DND-41 (cell line): Measurements from ENCODE around the gene RGS11.

Experiments
- ATAC-seq: fragments of 200-7000 bp; cut with Tn5 transposase; 3 replicates; pipeline ENCODE4 v1.9.1; 2021; ENCODE audit warnings: low read depth; ENCODE audit not compliant: insufficient read depth
- DNase-seq: peaks from one replicate; pipeline ENCODE4 v3.0.0-alpha.2; 2020
- H2AFZ ChIP-seq: 2 replicates; pipeline ENCODE4 v1.6.0; 2012; ENCODE audit warnings: low read depth, low read length
- H3K27ac ChIP-seq: 2 replicates; pipeline ENCODE4 v1.5.1; 2012; ENCODE audit warnings: low read length, inconsistent platforms
- H3K27me3 ChIP-seq: fragments of 200-600 bp; sonication (generic); 2 replicates; pipeline ENCODE4 v1.6.0; 2012; ENCODE audit warnings: low read length, mild to moderate bottlenecking, inconsistent platforms; ENCODE audit not compliant: insufficient read depth, poor library complexity
- H3K36me3 ChIP-seq: 2 replicates; pipeline ENCODE4 v1.5.1; 2012; ENCODE audit warnings: low read length, inconsistent platforms; ENCODE audit not compliant: insufficient read depth
- H3K4me1 ChIP-seq: 2 replicates; pipeline ENCODE4 v1.5.1; 2012; ENCODE audit warnings: mild to moderate bottlenecking, low read length; ENCODE audit not compliant: insufficient read depth
- H3K4me2 ChIP-seq: 2 replicates; pipeline ENCODE4 v1.6.0; 2012; ENCODE audit warnings: mild to moderate bottlenecking, moderate library complexity, low read length, inconsistent platforms; ENCODE audit not compliant: insufficient read depth
- H3K4me3 ChIP-seq, 2 experiments: fragments of 200-600 bp in 1 of 2; shearing (Covaris generic) in 1 of 2; 2 replicates each; pipeline ENCODE4 v1.5.1; 2012 to 2016; ENCODE audit warnings: inconsistent platforms in 2 of 2, low read length in 2 of 2, mild to moderate bottlenecking in 2 of 2, low read depth in 1 of 2, moderate library complexity in 1 of 2
- H3K79me2 ChIP-seq: 2 replicates; pipeline ENCODE4 v1.6.0; 2012; ENCODE audit warnings: low read length, inconsistent platforms; ENCODE audit not compliant: insufficient read depth
- H3K9ac ChIP-seq: 2 replicates; pipeline ENCODE4 v1.6.0; 2012; ENCODE audit warnings: low read depth, mild to moderate bottlenecking, inconsistent platforms, low read length, moderate library complexity
- H3K9me3 ChIP-seq: 2 replicates; pipeline ENCODE4 v1.5.1; 2012; ENCODE audit warnings: low read length, moderate library complexity, mild to moderate bottlenecking, inconsistent platforms; ENCODE audit not compliant: insufficient read depth, severe bottlenecking
- H4K20me1 ChIP-seq: 2 replicates; pipeline ENCODE4 v1.6.0; 2012; ENCODE audit warnings: low read length; ENCODE audit not compliant: insufficient read depth
- EZH2 ChIP-seq: IDR thresholded peaks from 3 replicates; pipeline ENCODE4 v1.6.1; 2012; ENCODE audit warnings: borderline replicate concordance, low read depth, mild to moderate bottlenecking, moderate library complexity, low read length, inconsistent platforms; ENCODE audit not compliant: severe bottlenecking
- TF ChIP-seq, protein P1 (sequence below): IDR thresholded peaks from 2 replicates; pipeline ENCODE4 v1.5.1; 2012; ENCODE audit warnings: borderline replicate concordance, low read length, moderate library complexity, mild to moderate bottlenecking; ENCODE audit not compliant: poor library complexity, severe bottlenecking; ENCODE audit errors: extremely low read depth

The RGS11 gene

GRCh38 chr16:287981-288920 lies 12.5 kb upstream of the RGS11 start:
- peaks cover 70% of the 10 kb centered on the region for H3K36me3 ChIP-seq
- H3K4me2 ChIP-seq = no peak overlapping the region
- H3K4me1 ChIP-seq = no peaks in the 10 kb centered on the region
- H3K27ac ChIP-seq = no peak overlapping the region
- H2AFZ ChIP-seq = no peak overlapping the region
- DNase-seq (no peak), ATAC-seq (no peak)
- no peaks in the 10 kb centered on the region for H3K27me3 ChIP-seq
- TF ChIP-seq EZH2 = no peak
- TF ChIP-seq, protein P1, sequence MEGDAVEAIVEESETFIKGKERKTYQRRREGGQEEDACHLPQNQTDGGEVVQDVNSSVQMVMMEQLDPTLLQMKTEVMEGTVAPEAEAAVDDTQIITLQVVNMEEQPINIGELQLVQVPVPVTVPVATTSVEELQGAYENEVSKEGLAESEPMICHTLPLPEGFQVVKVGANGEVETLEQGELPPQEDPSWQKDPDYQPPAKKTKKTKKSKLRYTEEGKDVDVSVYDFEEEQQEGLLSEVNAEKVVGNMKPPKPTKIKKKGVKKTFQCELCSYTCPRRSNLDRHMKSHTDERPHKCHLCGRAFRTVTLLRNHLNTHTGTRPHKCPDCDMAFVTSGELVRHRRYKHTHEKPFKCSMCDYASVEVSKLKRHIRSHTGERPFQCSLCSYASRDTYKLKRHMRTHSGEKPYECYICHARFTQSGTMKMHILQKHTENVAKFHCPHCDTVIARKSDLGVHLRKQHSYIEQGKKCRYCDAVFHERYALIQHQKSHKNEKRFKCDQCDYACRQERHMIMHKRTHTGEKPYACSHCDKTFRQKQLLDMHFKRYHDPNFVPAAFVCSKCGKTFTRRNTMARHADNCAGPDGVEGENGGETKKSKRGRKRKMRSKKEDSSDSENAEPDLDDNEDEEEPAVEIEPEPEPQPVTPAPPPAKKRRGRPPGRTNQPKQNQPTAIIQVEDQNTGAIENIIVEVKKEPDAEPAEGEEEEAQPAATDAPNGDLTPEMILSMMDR = no peak
- no peaks in the 10 kb centered on the region for H3K9me3 ChIP-seq
- no peaks in the 10 kb centered on the region for H3K79me2 ChIP-seq
- H3K4me3 ChIP-seq = no peak overlapping the region
- H3K9ac ChIP-seq = no peak overlapping the region
- peaks cover 24% of the 10 kb centered on the region; the same call in 1 of the 2 replicates for H4K20me1 ChIP-seq

DNA sequence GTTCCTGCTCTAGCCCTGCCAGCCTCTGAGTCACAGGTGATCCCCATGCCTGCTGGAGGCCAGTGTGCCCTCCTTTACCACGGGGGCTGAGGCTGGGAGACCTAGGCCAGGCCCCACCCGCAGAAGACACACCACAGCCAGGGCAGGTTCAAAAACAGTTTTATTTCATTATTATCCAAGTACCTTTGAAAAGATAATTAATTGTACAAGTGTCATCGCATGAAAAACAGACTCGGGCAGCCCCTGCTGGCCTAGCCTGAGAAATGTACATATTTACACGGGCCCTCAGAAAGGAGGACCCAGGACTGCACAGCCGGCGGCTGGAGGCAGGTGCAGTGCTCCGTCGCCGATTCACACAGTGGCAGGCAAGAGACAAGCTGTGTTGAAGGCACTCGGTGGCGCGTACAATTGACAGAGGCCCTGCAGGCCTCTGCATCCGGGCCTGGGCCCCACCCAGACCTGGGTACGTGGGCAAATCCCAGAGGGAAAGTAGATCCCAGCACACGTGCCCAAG lies 11.6 kb upstream of the RGS11 start:
- TF ChIP-seq, protein P1 = no peak
- no peak for TF ChIP-seq EZH2
- no peaks in the 10 kb centered on the region for H3K4me1 ChIP-seq
- H3K36me3 ChIP-seq = peaks cover 61% of the 10 kb centered on the region
- no peaks in the 10 kb centered on the region for H3K9me3 ChIP-seq
- no peak overlapping the region for H3K9ac ChIP-seq
- H3K79me2 ChIP-seq = no peaks in the 10 kb centered on the region
- no peak overlapping the region for H2AFZ ChIP-seq
- H4K20me1 ChIP-seq = peaks cover 18% of the 10 kb centered on the region; the same call in 1 of the 2 replicates
- no peak for DNase-seq
- no peak overlapping the region for H3K4me3 ChIP-seq
- no peak overlapping the region for H3K4me2 ChIP-seq
- H3K27me3 ChIP-seq = no peaks in the 10 kb centered on the region
- no peak for ATAC-seq
- no peak overlapping the region for H3K27ac ChIP-seq

- Histone ChIP-seq H3K4me2 (no peak overlapping the region), H4K20me1 (peaks cover 18% of the 10 kb centered on the region; the same call in 1 of the 2 replicates), H3K9me3 (no peaks in the 10 kb centered on the region), H3K36me3 (peaks cover 54% of the 10 kb centered on the region), H3K27me3 (no peaks in the 10 kb centered on the region), H3K4me3 (no peak overlapping the region), H3K4me1 (no peaks in the 10 kb centered on the region), H3K27ac (no peak overlapping the region), H3K79me2 (no peaks in the 10 kb centered on the region), H2AFZ (no peak overlapping the region), H3K9ac (no peak overlapping the region)
- TF ChIP-seq, protein P1 = no peak
- TF ChIP-seq EZH2 = no peak
- DNase-seq (no peak), ATAC-seq (no peak)
Measured at GRCh38 chr16:286491-287297, 10.9 kb upstream of the RGS11 start.
